ENCODE measurements around the gene SUPT20HL1. TPM values are rescaled to one million over a fixed set of nuclear protein-coding genes. Genes with fewer than 3 reads are reported as not detected.

SUPT20HL1 gene
- total RNA-seq, 1 experiment from 2014 or later = not detected

- peak; percentile 16 for DNase-seq (ENCODE audit: low spot score)
- ATAC-seq = peak; percentile 66
- Mint-ChIP-seq H3K9me3 (no peaks in the 10 kb centered on the region), H3K36me3 (no peaks in the 10 kb centered on the region), H3K27ac (no peak overlapping the region), H3K4me1 (peaks cover 30% of the 10 kb centered on the region), H3K27me3 (ENCODE audit: low read depth) (no peaks in the 10 kb centered on the region), H3K4me3 (no peak overlapping the region)
- ChIA-PET CTCF (interaction anchor here (0.6 to 3.3 kb wide), 25 partner anchors 10 to 443 kb away, joined by 3 to 41 read pairs (median 3); partner anchors contain the start of gene PDK3), POLR2A (interaction anchor here (0.6 kb wide), 1 partner anchor 712 kb away, joined by 3 read pairs; no protein-coding TSS in a partner anchor)
- TF ChIP-seq ARID4B (CRISPR knock-in tag; IDR thresholded peaks at IDR 0.05; ENCODE audit: borderline replicate concordance) (no peak), NFYB (CRISPR knock-in tag; conservative IDR thresholded peaks at IDR 0.05; ENCODE audit: low read depth) (no peak), GRHL2 (CRISPR knock-in tag; IDR thresholded peaks at IDR 0.05; ENCODE audit: insufficient replicate concordance, severe bottlenecking) (no peak), ATF2 (CRISPR knock-in tag; IDR thresholded peaks at IDR 0.05; ENCODE audit: borderline replicate concordance, low read depth) (no peak), ZNF121 (CRISPR knock-in tag; IDR thresholded peaks at IDR 0.05) (no peak), TP53 (CRISPR knock-in tag; IDR thresholded peaks at IDR 0.05) (no peak), CREM (CRISPR knock-in tag; IDR thresholded peaks at IDR 0.05) (no peak), ZNF416 (CRISPR knock-in tag; IDR thresholded peaks at IDR 0.05) (no peak)
These were observed 35.3 kb downstream of the SUPT20HL1 start for GRCh38 chrX:24395775-24396174.

GRCh38 chrX:24396236-24396930 is 35.9 kb downstream of the SUPT20HL1 start:
- Mint-ChIP-seq H3K36me3 (no peaks in the 10 kb centered on the region), H3K4me1 (peaks cover 26% of the 10 kb centered on the region), H3K9me3 (no peaks in the 10 kb centered on the region), H3K4me3 (no peak overlapping the region), H3K27ac (no peak overlapping the region), H3K27me3 (ENCODE audit: low read depth) (no peaks in the 10 kb centered on the region)
- TF ChIP-seq ZBTB43 (CRISPR knock-in tag; IDR thresholded peaks at IDR 0.05) (no peak), RORB (CRISPR knock-in tag; IDR thresholded peaks at IDR 0.05) (no peak)
- no peak for ATAC-seq
- no peak for DNase-seq (ENCODE audit: low spot score)
- ChIA-PET POLR2A (interaction anchor here (0.5 to 0.6 kb wide), 2 partner anchors 116 to 712 kb away, joined by 3 to 4 read pairs; no protein-coding TSS in a partner anchor), CTCF (interaction anchor here (0.6 to 3.3 kb wide), 21 partner anchors 17 to 442 kb away, joined by 3 to 41 read pairs (median 4); partner anchors contain the start of gene PDK3)

- ChIA-PET CTCF (interaction anchor here (2.4 to 3.3 kb wide), 3 partner anchors 26 to 138 kb away, joined by 10 to 41 read pairs (median 33); no protein-coding TSS in a partner anchor), POLR2A (interaction anchor here (0.5 kb wide), 1 partner anchor 115 kb away, joined by 4 read pairs; no protein-coding TSS in a partner anchor)
- no peak for ATAC-seq
- no peak for DNase-seq (ENCODE audit: low spot score)
- Mint-ChIP-seq H3K4me1 (peaks cover 20% of the 10 kb centered on the region), H3K4me3 (no peak overlapping the region), H3K27me3 (ENCODE audit: low read depth) (no peaks in the 10 kb centered on the region), H3K36me3 (no peaks in the 10 kb centered on the region), H3K9me3 (no peaks in the 10 kb centered on the region), H3K27ac (no peak overlapping the region)
- no peak for TF ChIP-seq USF1 (CRISPR knock-in tag; IDR thresholded peaks at IDR 0.05)
- no peak for TF ChIP-seq SMAD4 (CRISPR knock-in tag; IDR thresholded peaks at IDR 0.05)
- TF ChIP-seq FOXK1 (CRISPR knock-in tag; IDR thresholded peaks at IDR 0.05) = no peak
- no peak for TF ChIP-seq NR1H2 (CRISPR knock-in tag; IDR thresholded peaks at IDR 0.05)
- no peak for TF ChIP-seq AR (CRISPR knock-in tag; IDR thresholded peaks at IDR 0.05)
These were observed 36.5 kb downstream of the SUPT20HL1 start for GRCh38 chrX:24396931-24397279.
